Measurements from ENCODE around the gene PLCD3. TPM values are rescaled to one million over a fixed set of nuclear protein-coding genes. Genes with fewer than 3 reads are reported as not detected.
A peak's percentile ranks its signal among the peaks of the same experiment; 100 is the strongest.

PLCD3 gene
- total and polyA plus RNA-seq, 10 donors: 1.5 to 9.9 (median 6.3) TPM

GRCh38 chr17:45170280-45170930, 38.1 kb upstream of the PLCD3 start:
- 85 to 92% (median 88%) methylated on average over 10 to 12 of the region's 12 CpGs for WGBS, 5 donors
- TF ChIP-seq POLR2A (IDR thresholded peaks at IDR 0.05) (no peak), CTCF (IDR thresholded peaks at IDR 0.05 in 8 of 11, conservative IDR thresholded peaks at IDR 0.05 in 3 of 11) (no peak), POLR2AphosphoS5 (IDR thresholded peaks at IDR 0.05) (no peak)
- peaks cover 0 to 50% (median 30%) of the 10 kb centered on the region in 6 donors for H3K4me1 ChIP-seq
- H3K4me3 ChIP-seq: no peak overlapping the region
- intact Hi-C loops (cut with DNase I; ENCODE audit: low total_unique reads): no loop called here
- peak overlapping the region in 6 of 8 donors; percentile 58 to 90 (median 80) for H3K27ac ChIP-seq
- no peaks in the 10 kb centered on the region for H3K27me3 ChIP-seq (replicated peaks in 1 of 7)
- no peaks in the 10 kb centered on the region for H3K9me3 ChIP-seq
- H3K36me3 ChIP-seq: peaks cover 0 to 20% (median 4%) of the 10 kb centered on the region in 6 donors
- no peak for DNase-seq

GRCh38 chr17:45168991-45169752, 36.9 kb upstream of the PLCD3 start:
- no peak overlapping the region for H3K27ac ChIP-seq
- H3K36me3 ChIP-seq: peaks cover 0 to 20% (median 4%) of the 10 kb centered on the region in 6 donors
- H3K9me3 ChIP-seq: no peaks in the 10 kb centered on the region
- WGBS, 5 donors: 94 to 96% (median 95%) methylated on average over 32 to 43 of the region's 43 CpGs
- H3K4me1 ChIP-seq: peaks cover 0 to 52% (median 30%) of the 10 kb centered on the region in 6 donors
- TF ChIP-seq POLR2A (IDR thresholded peaks at IDR 0.05) (no peak), POLR2AphosphoS5 (IDR thresholded peaks at IDR 0.05) (no peak)
- DNase-seq: no peak
- intact Hi-C loops (cut with DNase I; ENCODE audit: low total_unique reads): no loop called here
- no peak overlapping the region for H3K4me3 ChIP-seq
- no peaks in the 10 kb centered on the region for H3K27me3 ChIP-seq (replicated peaks in 1 of 7)

GRCh38 chr17:45164734-45165269, 32.5 kb upstream of the PLCD3 start:
- WGBS, 5 donors: 78 to 90% (median 81%) methylated on average over 7 of the region's 7 CpGs
- Histone ChIP-seq H3K9me3 (no peaks in the 10 kb centered on the region), H3K4me1 (peaks cover 11 to 34% (median 17%) of the 10 kb centered on the region in 6 donors), H3K27ac (no peak overlapping the region), H3K4me3 (no peak overlapping the region), H3K36me3 (peaks cover 0 to 13% (median 4%) of the 10 kb centered on the region in 6 donors), H3K27me3 (replicated peaks in 1 of 7) (no peaks in the 10 kb centered on the region)
- TF ChIP-seq POLR2A (IDR thresholded peaks at IDR 0.05) (no peak), CTCF (IDR thresholded peaks at IDR 0.05 in 8 of 11, conservative IDR thresholded peaks at IDR 0.05 in 3 of 11) (no peak), POLR2AphosphoS5 (IDR thresholded peaks at IDR 0.05) (no peak)
- intact Hi-C loops (cut with DNase I; ENCODE audit: low total_unique reads): no loop called here
- peak; percentile 59 for DNase-seq

- H3K9me3 ChIP-seq: no peaks in the 10 kb centered on the region
Observed at GRCh38 chr17:45162025-45162687, 29.8 kb upstream of the PLCD3 start.

More at GRCh38 chr17:45162025-45162687, 29.8 kb upstream of the PLCD3 start:
- H3K27ac ChIP-seq: peak overlapping the region; percentile 31 to 100 (median 100)
- DNase-seq: peak; percentile 88
- peaks cover 0 to 21% (median 0%) of the 10 kb centered on the region in 6 donors for H3K36me3 ChIP-seq
- peak overlapping the region; percentile 6 to 96 (median 42) for H3K4me3 ChIP-seq
- no peaks in the 10 kb centered on the region for H3K27me3 ChIP-seq (replicated peaks in 1 of 7)
- WGBS, 5 donors: 57 to 74% (median 62%) methylated on average over 4 to 9 of the region's 9 CpGs
- TF ChIP-seq CTCF (IDR thresholded peaks at IDR 0.05 in 8 of 11, conservative IDR thresholded peaks at IDR 0.05 in 3 of 11) (no peak), POLR2A (IDR thresholded peaks at IDR 0.05) (no peak), POLR2AphosphoS5 (IDR thresholded peaks at IDR 0.05) (no peak)
- H3K4me1 ChIP-seq: peaks cover 36 to 60% (median 43%) of the 10 kb centered on the region in 6 donors
- intact Hi-C loops (cut with DNase I; ENCODE audit: low total_unique reads): no loop called here
